HEK293T (cell line): Measurements from ENCODE around the gene APRT.

Experiments used
- BHLHE40 ChIP-seq: fragments of 450-650 bp; IDR thresholded peaks from 2 replicates; pipeline ENCODE4 v1.6.1; 2016; ENCODE audit warnings: mild to moderate bottlenecking, moderate library complexity, borderline replicate concordance
- ELF4 ChIP-seq: fragments of 450-650 bp; IDR thresholded peaks from 2 replicates; pipeline ENCODE4 v1.6.1; 2017; ENCODE audit warnings: antibody characterized with exemption
- L3MBTL2 ChIP-seq: fragments of 450-650 bp; conservative IDR thresholded peaks from 2 replicates; pipeline ENCODE4 v1.6.1; 2016; ENCODE audit warnings: mild to moderate bottlenecking
- SP1 ChIP-seq: fragments of 450-650 bp; IDR thresholded peaks from 2 replicates; pipeline ENCODE4 v1.6.1; 2017
- SUZ12 ChIP-seq: fragments of 450-650 bp; IDR thresholded peaks from 2 replicates; pipeline ENCODE4 v1.6.1; 2016; ENCODE audit warnings: mild to moderate bottlenecking

- TF ChIP-seq L3MBTL2 (no peak), BHLHE40 (no peak), SP1 (no peak), SUZ12 (no peak), ELF4 (no peak)
Observed at GRCh38 chr16:88839026-88839529, 27.4 kb upstream of the APRT start.
